ENCODE measurements around the gene DPP7. TPM values are rescaled to one million over a fixed set of nuclear protein-coding genes. Genes with fewer than 3 reads are reported as not detected.

DPP7 gene
- polyA plus RNA-seq, 1 of the 3 experiments (the other 2 are of a cell fraction) = 127 TPM

GRCh38 chr9:137163805-137164204 is 49.3 kb upstream of the DPP7 start:
- CTCF ChIA-PET = interaction anchor here (1.1 kb wide), 1 partner anchor 9 kb away, joined by 3 read pairs; no protein-coding TSS in a partner anchor
- Histone ChIP-seq H3K4me2 (no peak overlapping the region), H3K36me3 (replicated peaks in 1 of 2; ENCODE audit: control insufficient read depth in 1 of 2, insufficient read depth in 2 of 2, low read length in 1 of 2) (no peaks in the 10 kb centered on the region)

GRCh38 chr9:137163365-137163715 is 48.8 kb upstream of the DPP7 start:
- CTCF ChIA-PET = interaction anchor here (1.1 kb wide), 1 partner anchor 9 kb away, joined by 3 read pairs; no protein-coding TSS in a partner anchor
- Histone ChIP-seq H3K27me3 (ENCODE audit: insufficient read depth) (peaks cover 27% of the 10 kb centered on the region), H3K9me2 (no peaks in the 10 kb centered on the region), H4K20me1 (ENCODE audit: insufficient read depth) (no peaks in the 10 kb centered on the region), H3K4me2 (no peak overlapping the region), H3K79me2 (ENCODE audit: insufficient read depth) (no peaks in the 10 kb centered on the region), H3K36me3 (replicated peaks in 1 of 2; ENCODE audit: control insufficient read depth in 1 of 2, insufficient read depth in 2 of 2, low read length in 1 of 2) (no peaks in the 10 kb centered on the region), H3K27ac (ENCODE audit: low read depth in 2 of 2, low read length in 1 of 2) (no peak overlapping the region), H2AFZ (ENCODE audit: low read depth) (no peak overlapping the region), H3K4me1 (ENCODE audit: control insufficient read depth in 1 of 2, insufficient read depth in 2 of 2, low read depth in 1 of 2, low read length in 1 of 2) (peaks cover 0 to 3% of the 10 kb centered on the region in 2 experiments; a peak in 1 of 4 replicates), H3K9me3 (no peaks in the 10 kb centered on the region), H3K9ac (no peak overlapping the region), H3K4me3 (ENCODE audit: low read depth in 2 of 2, low read length in 1 of 2) (no peak overlapping the region), H3F3A (replicated peaks; ENCODE audit: insufficient read depth) (no peaks in the 10 kb centered on the region)
- POLR2A ChIA-PET = no interaction called here
- DNase-seq = no peak
- no peak for TF ChIP-seq GABPA (IDR thresholded peaks at IDR 0.05; ENCODE audit: low read depth)
- WGBS (ENCODE audit: low lambda C conversion rate) = 70% methylated on average over 22 of the region's 26 CpGs

More at GRCh38 chr9:137163805-137164204, 49.3 kb upstream of the DPP7 start:
- H3K9ac ChIP-seq = no peak overlapping the region
- no peak overlapping the region for H3K4me3 ChIP-seq (ENCODE audit: low read depth in 2 of 2, low read length in 1 of 2)
- no peak for DNase-seq
- no peak overlapping the region for H2AFZ ChIP-seq (ENCODE audit: low read depth)
- H3K9me3 ChIP-seq = no peaks in the 10 kb centered on the region
- no peaks in the 10 kb centered on the region for H3F3A ChIP-seq (replicated peaks; ENCODE audit: insufficient read depth)
- 87% methylated on average over 6 of the region's 22 CpGs for WGBS (ENCODE audit: low lambda C conversion rate)
- H3K27me3 ChIP-seq (ENCODE audit: insufficient read depth) = peaks cover 27% of the 10 kb centered on the region
- H3K79me2 ChIP-seq (ENCODE audit: insufficient read depth) = no peaks in the 10 kb centered on the region
- H3K9me2 ChIP-seq = no peaks in the 10 kb centered on the region
- POLR2A ChIA-PET = no interaction called here
- no peaks in the 10 kb centered on the region for H4K20me1 ChIP-seq (ENCODE audit: insufficient read depth)
- H3K4me1 ChIP-seq (ENCODE audit: control insufficient read depth in 1 of 2, insufficient read depth in 2 of 2, low read depth in 1 of 2, low read length in 1 of 2) = peaks cover 0 to under 1% of the 10 kb centered on the region in 2 experiments; a peak in 1 of 4 replicates
- no peak for TF ChIP-seq ZBTB33 (IDR thresholded peaks at IDR 0.05; ENCODE audit: borderline replicate concordance, low read depth)
- TF ChIP-seq YY1 (IDR thresholded peaks at IDR 0.05; ENCODE audit: low read depth) = no peak
- TF ChIP-seq JUND (IDR thresholded peaks at IDR 0.05) = no peak
- TF ChIP-seq NFIC (IDR thresholded peaks at IDR 0.05; ENCODE audit: borderline replicate concordance) = no peak
- TF ChIP-seq FOXJ3 (CRISPR knock-in tag; IDR thresholded peaks at IDR 0.05) = no peak
- TF ChIP-seq EP300 (IDR thresholded peaks at IDR 0.05; ENCODE audit: borderline replicate concordance in 1 of 2, low read depth in 1 of 2, low read length in 1 of 2) = no peak
- TF ChIP-seq TEAD4 (IDR thresholded peaks at IDR 0.05; ENCODE audit: borderline replicate concordance, insufficient read depth) = no peak
- no peak for TF ChIP-seq RAD21 (IDR thresholded peaks at IDR 0.05; ENCODE audit: low read length)
- no peak for TF ChIP-seq GABPA (IDR thresholded peaks at IDR 0.05; ENCODE audit: low read depth)
- no peak for TF ChIP-seq GATA2 (CRISPR knock-in tag; IDR thresholded peaks at IDR 0.05)
- TF ChIP-seq FOSL2 (IDR thresholded peaks at IDR 0.05; ENCODE audit: borderline replicate concordance, low read depth) = no peak
- no peak for TF ChIP-seq USF2 (IDR thresholded peaks at IDR 0.05; ENCODE audit: borderline replicate concordance, low read depth, low read length)
- no peak for TF ChIP-seq ELF1 (IDR thresholded peaks at IDR 0.05)
- no peak for TF ChIP-seq NRF1 (IDR thresholded peaks at IDR 0.05; ENCODE audit: low read depth, low read length)
- TF ChIP-seq, protein P1, sequence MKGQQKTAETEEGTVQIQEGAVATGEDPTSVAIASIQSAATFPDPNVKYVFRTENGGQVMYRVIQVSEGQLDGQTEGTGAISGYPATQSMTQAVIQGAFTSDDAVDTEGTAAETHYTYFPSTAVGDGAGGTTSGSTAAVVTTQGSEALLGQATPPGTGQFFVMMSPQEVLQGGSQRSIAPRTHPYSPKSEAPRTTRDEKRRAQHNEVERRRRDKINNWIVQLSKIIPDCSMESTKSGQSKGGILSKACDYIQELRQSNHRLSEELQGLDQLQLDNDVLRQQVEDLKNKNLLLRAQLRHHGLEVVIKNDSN (IDR thresholded peaks at IDR 0.05; ENCODE audit: borderline replicate concordance, low read depth) = no peak
- H3K27ac ChIP-seq (ENCODE audit: low read depth in 2 of 2, low read length in 1 of 2) = no peak overlapping the region

Data from SK-N-SH (cell line).